ENCODE data around the gene C2CD4D.

Gene C2CD4D

GRCh38 chr1:151819976-151820623 lies 19.5 kb downstream of the C2CD4D start:
- DNase-seq (ENCODE audit: low read depth): no peak
- no peak for TF ChIP-seq CTCF (conservative IDR thresholded peaks at IDR 0.05; ENCODE audit: low read depth, low read length)
- H3K4me3 ChIP-seq (ENCODE audit: low read depth, low read length): no peak overlapping the region

DNA sequence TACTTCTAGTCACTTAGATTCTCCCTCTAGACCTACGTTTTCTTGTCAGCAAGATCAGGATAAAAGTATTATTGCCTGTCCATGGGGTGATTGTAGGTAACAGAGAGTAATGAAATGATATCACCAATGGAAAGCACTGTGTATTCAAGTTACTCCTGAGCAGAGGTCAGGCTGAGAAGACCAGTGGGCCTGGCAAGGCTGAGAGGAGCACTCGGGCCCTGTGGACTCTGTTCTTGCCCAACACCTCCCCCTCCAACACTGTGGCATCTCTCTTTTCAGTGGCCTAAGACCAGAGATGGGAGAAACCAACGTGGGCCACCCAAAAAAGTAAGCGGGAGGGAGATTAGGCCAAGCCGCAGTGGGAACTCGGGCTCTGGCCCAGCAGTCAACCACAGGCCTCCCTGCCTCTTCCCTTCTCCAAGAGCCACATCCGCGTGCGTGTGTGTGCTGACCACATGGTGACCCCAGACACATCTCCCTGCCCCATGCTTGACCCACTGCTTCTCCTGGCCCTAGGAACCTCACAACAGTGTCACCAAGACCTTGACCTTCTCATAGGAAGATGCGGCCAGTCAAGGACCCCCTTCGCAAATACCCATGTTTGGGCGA lies 20.3 kb downstream of the C2CD4D start:
- no peak overlapping the region for H3K4me3 ChIP-seq (ENCODE audit: low read depth, low read length)
- TF ChIP-seq CTCF (conservative IDR thresholded peaks at IDR 0.05; ENCODE audit: low read depth, low read length): no peak
- DNase-seq (ENCODE audit: low read depth): no peak

- no peak for DNase-seq (ENCODE audit: low read depth)
- H3K4me3 ChIP-seq (ENCODE audit: low read depth, low read length): no peak overlapping the region
- TF ChIP-seq CTCF (conservative IDR thresholded peaks at IDR 0.05; ENCODE audit: low read depth, low read length): no peak
Measured at GRCh38 chr1:151817353-151817730, 22.3 kb downstream of the C2CD4D start.

DNA sequence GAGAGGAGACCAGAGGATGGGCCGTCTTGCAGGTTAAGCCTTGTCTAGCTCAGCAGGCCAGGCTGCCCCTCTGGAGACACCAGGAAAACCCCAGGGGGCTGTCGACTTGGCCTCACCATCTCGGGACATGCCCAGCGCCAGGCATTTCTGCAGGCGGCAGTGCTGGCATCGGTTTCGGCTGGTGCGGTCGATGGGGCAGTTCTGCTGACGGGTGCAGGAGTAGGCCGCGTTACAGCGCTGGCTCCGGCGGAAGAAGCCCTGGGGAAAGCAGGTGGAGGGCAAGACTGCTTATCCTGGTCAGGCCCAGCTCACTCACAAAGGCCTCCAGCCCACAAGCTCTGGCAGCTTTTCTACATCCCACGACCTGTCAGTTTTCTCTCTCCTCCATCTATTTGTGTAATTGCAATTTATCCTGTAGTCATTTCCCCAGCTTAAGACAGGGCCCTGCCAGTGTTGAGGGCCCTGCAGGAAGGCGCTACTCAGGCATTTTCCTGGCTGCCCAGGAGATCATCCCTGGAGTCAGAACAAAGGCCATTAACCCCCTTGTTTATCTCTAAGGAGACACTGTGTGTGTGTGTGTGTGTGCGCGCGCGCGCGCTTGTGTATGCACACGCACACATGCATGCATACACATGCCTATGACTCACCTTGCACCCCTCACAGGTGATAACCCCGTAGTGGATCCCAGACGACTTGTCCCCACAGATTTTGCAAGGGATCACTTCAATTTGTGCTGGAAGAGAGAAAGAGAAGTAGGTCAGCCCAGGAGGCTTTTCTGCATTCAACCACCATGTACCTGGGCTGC lies 22.9 kb downstream of the C2CD4D start:
- no peak for TF ChIP-seq CTCF (conservative IDR thresholded peaks at IDR 0.05; ENCODE audit: low read depth, low read length)
- no peak for DNase-seq (ENCODE audit: low read depth)
- no peak overlapping the region for H3K4me3 ChIP-seq (ENCODE audit: low read depth, low read length)

DNA sequence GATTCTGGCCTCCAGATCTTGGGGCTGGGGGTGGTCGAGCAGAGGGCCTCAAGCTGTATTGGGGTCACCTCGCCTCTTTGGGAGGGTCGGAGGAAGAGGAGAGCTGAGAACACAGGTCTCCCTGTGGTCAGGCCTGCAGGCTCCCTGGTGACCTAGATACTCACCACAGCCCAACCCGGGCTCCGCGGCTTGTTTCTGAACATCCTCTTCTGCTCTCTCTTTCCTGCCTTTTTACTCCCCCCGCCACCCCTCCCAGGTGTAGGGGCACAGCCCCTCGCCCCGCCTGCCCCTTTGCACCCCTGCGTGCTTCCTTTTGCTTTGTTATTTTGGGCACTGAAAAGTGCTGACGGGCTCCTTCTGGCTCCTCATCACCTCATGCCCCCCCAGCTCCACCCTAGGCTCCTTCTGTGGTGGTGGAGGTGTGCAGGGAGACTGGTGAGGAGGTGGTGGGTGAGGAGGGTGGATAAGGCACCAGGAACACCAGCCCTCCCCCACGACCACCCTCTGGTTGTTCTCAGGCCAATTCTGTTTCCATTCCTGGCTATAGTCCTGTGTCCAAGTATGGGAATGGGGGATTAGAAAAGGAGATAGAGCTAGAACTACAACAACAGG lies 23.8 kb downstream of the C2CD4D start:
- H3K4me3 ChIP-seq (ENCODE audit: low read depth, low read length): no peak overlapping the region
- TF ChIP-seq CTCF (conservative IDR thresholded peaks at IDR 0.05; ENCODE audit: low read depth, low read length): no peak
- no peak for DNase-seq (ENCODE audit: low read depth)

GRCh38 chr1:151814971-151815545 lies 24.6 kb downstream of the C2CD4D start:
- no peak overlapping the region for H3K4me3 ChIP-seq (ENCODE audit: low read depth, low read length)
- TF ChIP-seq CTCF (conservative IDR thresholded peaks at IDR 0.05; ENCODE audit: low read depth, low read length): no peak
- no peak for DNase-seq (ENCODE audit: low read depth)

Data from choroid plexus epithelial cell (primary cell).